Limb (tissue), 2 donors: ENCODE results near the gene CCDC194.
"Not testable (repeated sequence)": the region's sequence is repeated elsewhere in the genome, so short reads cannot be mapped to it uniquely, and the experiment has no call there.

Experiments
- DNase-seq, 2 donors: peaks; one replicate each; pipeline ENCODE4 v3.0.0-alpha.2; 2016; ENCODE audit errors: extremely low spot score in 2 of 2

Gene CCDC194

GRCh38 chr19:17376935-17377600 lies 16.9 kb downstream of the CCDC194 start, which contains the start of gene PLVAP:
PLVAP (minus strand) TSS chr19:17377342; CDS start chr19:17377288, 54 bp downstream.
- no peak for DNase-seq

GRCh38 chr19:17370026-17370587 lies 23.9 kb downstream of the CCDC194 start:
- DNase-seq, result no peak

- DNase-seq, result no peak
These were observed 28.6 kb downstream of the CCDC194 start for GRCh38 chr19:17365361-17365760.

GRCh38 chr19:17363852-17364605 lies 30.0 kb downstream of the CCDC194 start:
- DNase-seq, result not testable (repeated sequence)

GRCh38 chr19:17359905-17360800 lies 33.8 kb downstream of the CCDC194 start:
- no peak for DNase-seq

- no peak for DNase-seq
These were observed 35.6 kb downstream of the CCDC194 start for GRCh38 chr19:17358395-17358794.

- DNase-seq, result no peak
These were observed 36.3 kb downstream of the CCDC194 start for GRCh38 chr19:17357724-17358123.

GRCh38 chr19:17357078-17357666 lies 36.8 kb downstream of the CCDC194 start:
- no peak for DNase-seq

GRCh38 chr19:17353386-17353785 lies 40.6 kb downstream of the CCDC194 start:
- DNase-seq, result no peak

- no peak for DNase-seq
These were observed 41.3 kb downstream of the CCDC194 start for GRCh38 chr19:17352608-17353280.

GRCh38 chr19:17351815-17352435 lies 42.1 kb downstream of the CCDC194 start:
- no peak for DNase-seq

- DNase-seq, result peak in 1 of 2 donors; percentile 61
These were observed 45.3 kb downstream of the CCDC194 start for GRCh38 chr19:17348700-17349099.

GRCh38 chr19:17347877-17348276 lies 46.1 kb downstream of the CCDC194 start:
- DNase-seq, result no peak

- no peak for DNase-seq
These were observed 46.6 kb downstream of the CCDC194 start for GRCh38 chr19:17347361-17347760.

- peak; percentile 59 to 86 for DNase-seq
These were observed 47.8 kb downstream of the CCDC194 start for GRCh38 chr19:17346109-17346671.

- DNase-seq, result no peak
These were observed 52.2 kb downstream of the CCDC194 start for GRCh38 chr19:17341845-17342244.

GRCh38 chr19:17341386-17341785 lies 52.6 kb downstream of the CCDC194 start:
- no peak for DNase-seq

GRCh38 chr19:17340871-17341357 lies 53.1 kb downstream of the CCDC194 start:
- DNase-seq, result no peak
